SK-N-SH (cell line): ENCODE data around the gene COIL.
"Not testable (repeated sequence)": the region's sequence is repeated elsewhere in the genome, so short reads cannot be mapped to it uniquely, and the experiment has no call there.

Source experiments
- EP300 ChIP-seq, 2 experiments: IDR thresholded peaks; 2 replicates each; pipeline versions ENCODE4 v1.4.0 to v1.6.1; 2012; ENCODE audit warnings: borderline replicate concordance in 1 of 2, low read depth in 1 of 2, low read length in 1 of 2
- GABPA ChIP-seq: IDR thresholded peaks from 2 replicates; pipeline ENCODE4 v1.4.0; 2012; ENCODE audit warnings: low read depth, mild to moderate bottlenecking
- JUND ChIP-seq: IDR thresholded peaks from 2 replicates; pipeline ENCODE4 v1.4.0; 2012
- SMC3 ChIP-seq: IDR thresholded peaks from 2 replicates; pipeline ENCODE4 v1.6.1; 2012; ENCODE audit warnings: low read depth, low read length, improper control_type of control experiment
- TF ChIP-seq, protein P1 (sequence below): fragments of 200-600 bp; sonication (generic); IDR thresholded peaks from 2 replicates; pipeline ENCODE4 v1.6.1; 2017; ENCODE audit warnings: antibody characterized with exemption, mild to moderate bottlenecking, moderate library complexity
- TF ChIP-seq, protein P2 (sequence below): IDR thresholded peaks from 2 replicates; pipeline ENCODE4 v1.6.1; 2012; ENCODE audit warnings: mild to moderate bottlenecking, low read depth, low read length, moderate library complexity
- TF ChIP-seq, protein P3 (sequence below): IDR thresholded peaks from 2 replicates; pipeline ENCODE4 v1.4.0; 2012; ENCODE audit warnings: low read depth, borderline replicate concordance

DNA sequence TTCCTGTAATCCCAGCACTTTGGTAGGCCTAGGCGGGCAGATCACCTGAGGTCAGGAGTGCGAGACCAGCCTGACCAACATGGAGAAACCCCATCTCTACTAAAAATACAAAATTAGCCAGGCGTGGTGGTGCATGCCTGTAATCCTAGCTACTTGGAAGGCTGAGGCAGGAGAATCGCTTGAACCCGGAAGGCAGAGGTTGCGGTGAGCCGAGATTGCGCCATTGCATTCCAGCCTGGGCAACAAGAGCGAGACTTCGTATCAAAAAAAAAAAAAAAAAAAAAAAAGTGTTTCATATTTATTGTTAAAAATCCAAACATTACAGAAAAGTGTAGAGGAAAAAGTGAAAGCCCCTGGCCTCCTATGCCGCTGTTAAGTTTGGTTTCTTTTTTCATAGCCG lies 19.7 kb upstream of the COIL start:
- not testable (repeated sequence) for TF ChIP-seq SMC3; GABPA; EP300 (IDR thresholded peaks at IDR 0.05; ENCODE audit: borderline replicate concordance in 1 of 2, low read depth in 1 of 2, low read length in 1 of 2); JUND
- TF ChIP-seq, protein P1, sequence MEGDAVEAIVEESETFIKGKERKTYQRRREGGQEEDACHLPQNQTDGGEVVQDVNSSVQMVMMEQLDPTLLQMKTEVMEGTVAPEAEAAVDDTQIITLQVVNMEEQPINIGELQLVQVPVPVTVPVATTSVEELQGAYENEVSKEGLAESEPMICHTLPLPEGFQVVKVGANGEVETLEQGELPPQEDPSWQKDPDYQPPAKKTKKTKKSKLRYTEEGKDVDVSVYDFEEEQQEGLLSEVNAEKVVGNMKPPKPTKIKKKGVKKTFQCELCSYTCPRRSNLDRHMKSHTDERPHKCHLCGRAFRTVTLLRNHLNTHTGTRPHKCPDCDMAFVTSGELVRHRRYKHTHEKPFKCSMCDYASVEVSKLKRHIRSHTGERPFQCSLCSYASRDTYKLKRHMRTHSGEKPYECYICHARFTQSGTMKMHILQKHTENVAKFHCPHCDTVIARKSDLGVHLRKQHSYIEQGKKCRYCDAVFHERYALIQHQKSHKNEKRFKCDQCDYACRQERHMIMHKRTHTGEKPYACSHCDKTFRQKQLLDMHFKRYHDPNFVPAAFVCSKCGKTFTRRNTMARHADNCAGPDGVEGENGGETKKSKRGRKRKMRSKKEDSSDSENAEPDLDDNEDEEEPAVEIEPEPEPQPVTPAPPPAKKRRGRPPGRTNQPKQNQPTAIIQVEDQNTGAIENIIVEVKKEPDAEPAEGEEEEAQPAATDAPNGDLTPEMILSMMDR = not testable (repeated sequence)
- TF ChIP-seq, protein P2, sequence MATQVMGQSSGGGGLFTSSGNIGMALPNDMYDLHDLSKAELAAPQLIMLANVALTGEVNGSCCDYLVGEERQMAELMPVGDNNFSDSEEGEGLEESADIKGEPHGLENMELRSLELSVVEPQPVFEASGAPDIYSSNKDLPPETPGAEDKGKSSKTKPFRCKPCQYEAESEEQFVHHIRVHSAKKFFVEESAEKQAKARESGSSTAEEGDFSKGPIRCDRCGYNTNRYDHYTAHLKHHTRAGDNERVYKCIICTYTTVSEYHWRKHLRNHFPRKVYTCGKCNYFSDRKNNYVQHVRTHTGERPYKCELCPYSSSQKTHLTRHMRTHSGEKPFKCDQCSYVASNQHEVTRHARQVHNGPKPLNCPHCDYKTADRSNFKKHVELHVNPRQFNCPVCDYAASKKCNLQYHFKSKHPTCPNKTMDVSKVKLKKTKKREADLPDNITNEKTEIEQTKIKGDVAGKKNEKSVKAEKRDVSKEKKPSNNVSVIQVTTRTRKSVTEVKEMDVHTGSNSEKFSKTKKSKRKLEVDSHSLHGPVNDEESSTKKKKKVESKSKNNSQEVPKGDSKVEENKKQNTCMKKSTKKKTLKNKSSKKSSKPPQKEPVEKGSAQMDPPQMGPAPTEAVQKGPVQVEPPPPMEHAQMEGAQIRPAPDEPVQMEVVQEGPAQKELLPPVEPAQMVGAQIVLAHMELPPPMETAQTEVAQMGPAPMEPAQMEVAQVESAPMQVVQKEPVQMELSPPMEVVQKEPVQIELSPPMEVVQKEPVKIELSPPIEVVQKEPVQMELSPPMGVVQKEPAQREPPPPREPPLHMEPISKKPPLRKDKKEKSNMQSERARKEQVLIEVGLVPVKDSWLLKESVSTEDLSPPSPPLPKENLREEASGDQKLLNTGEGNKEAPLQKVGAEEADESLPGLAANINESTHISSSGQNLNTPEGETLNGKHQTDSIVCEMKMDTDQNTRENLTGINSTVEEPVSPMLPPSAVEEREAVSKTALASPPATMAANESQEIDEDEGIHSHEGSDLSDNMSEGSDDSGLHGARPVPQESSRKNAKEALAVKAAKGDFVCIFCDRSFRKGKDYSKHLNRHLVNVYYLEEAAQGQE = not testable (repeated sequence)
- TF ChIP-seq, protein P3, sequence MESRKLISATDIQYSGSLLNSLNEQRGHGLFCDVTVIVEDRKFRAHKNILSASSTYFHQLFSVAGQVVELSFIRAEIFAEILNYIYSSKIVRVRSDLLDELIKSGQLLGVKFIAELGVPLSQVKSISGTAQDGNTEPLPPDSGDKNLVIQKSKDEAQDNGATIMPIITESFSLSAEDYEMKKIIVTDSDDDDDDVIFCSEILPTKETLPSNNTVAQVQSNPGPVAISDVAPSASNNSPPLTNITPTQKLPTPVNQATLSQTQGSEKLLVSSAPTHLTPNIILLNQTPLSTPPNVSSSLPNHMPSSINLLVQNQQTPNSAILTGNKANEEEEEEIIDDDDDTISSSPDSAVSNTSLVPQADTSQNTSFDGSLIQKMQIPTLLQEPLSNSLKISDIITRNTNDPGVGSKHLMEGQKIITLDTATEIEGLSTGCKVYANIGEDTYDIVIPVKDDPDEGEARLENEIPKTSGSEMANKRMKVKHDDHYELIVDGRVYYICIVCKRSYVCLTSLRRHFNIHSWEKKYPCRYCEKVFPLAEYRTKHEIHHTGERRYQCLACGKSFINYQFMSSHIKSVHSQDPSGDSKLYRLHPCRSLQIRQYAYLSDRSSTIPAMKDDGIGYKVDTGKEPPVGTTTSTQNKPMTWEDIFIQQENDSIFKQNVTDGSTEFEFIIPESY = not testable (repeated sequence)
